Body of pancreas (tissue), 4 donors: ENCODE data around the gene CELF1.

Experiments used
- POLR2A ChIP-seq, 3 donors: fragments of 450-650 bp; IDR thresholded peaks; one replicate each; pipeline ENCODE4 v1.6.1; 2016; ENCODE audit warnings: antibody characterized with exemption in 3 of 3, mild to moderate bottlenecking in 2 of 3
- TF ChIP-seq, protein P1 (sequence below), 7 experiments: fragments of 450-650 bp in 4 of 7; fragments of 200-600 bp in 3 of 7; sonication (generic) in 3 of 7; IDR thresholded peaks; one replicate each; pipeline ENCODE4 v1.5.1; 2016 to 2019; ENCODE audit warnings: antibody characterized with exemption in 7 of 7

DNA sequence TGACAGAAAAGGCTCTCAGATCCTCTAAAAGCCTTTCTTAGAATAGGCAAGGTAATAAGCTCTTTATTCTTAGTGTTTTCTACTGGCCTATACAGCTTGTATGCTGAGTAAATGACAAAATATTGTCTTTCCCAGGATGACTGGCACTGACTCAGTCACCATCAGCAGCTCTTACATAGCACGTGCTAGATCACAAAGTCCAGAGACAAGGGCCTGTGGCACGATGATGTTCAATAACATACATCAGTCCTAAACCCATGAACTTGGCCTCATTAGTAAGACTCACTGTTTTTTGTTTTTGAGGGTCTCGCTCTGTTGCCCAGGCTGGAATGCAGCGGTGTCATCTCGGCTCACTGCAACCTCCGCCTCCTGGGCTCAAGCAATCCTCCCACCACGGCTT, 42.7 kb downstream of the CELF1 start:
- TF ChIP-seq, protein P1, sequence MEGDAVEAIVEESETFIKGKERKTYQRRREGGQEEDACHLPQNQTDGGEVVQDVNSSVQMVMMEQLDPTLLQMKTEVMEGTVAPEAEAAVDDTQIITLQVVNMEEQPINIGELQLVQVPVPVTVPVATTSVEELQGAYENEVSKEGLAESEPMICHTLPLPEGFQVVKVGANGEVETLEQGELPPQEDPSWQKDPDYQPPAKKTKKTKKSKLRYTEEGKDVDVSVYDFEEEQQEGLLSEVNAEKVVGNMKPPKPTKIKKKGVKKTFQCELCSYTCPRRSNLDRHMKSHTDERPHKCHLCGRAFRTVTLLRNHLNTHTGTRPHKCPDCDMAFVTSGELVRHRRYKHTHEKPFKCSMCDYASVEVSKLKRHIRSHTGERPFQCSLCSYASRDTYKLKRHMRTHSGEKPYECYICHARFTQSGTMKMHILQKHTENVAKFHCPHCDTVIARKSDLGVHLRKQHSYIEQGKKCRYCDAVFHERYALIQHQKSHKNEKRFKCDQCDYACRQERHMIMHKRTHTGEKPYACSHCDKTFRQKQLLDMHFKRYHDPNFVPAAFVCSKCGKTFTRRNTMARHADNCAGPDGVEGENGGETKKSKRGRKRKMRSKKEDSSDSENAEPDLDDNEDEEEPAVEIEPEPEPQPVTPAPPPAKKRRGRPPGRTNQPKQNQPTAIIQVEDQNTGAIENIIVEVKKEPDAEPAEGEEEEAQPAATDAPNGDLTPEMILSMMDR (IDR thresholded peaks at IDR 0.05), result no peak
- no peak for TF ChIP-seq POLR2A (IDR thresholded peaks at IDR 0.05)
